GF-D8 (cell line): ENCODE measurements around the gene KLHL28.
"Not testable (repeated sequence)": the region's sequence is repeated elsewhere in the genome, so short reads cannot be mapped to it uniquely, and the experiment has no call there.

Source experiments
- DNase-seq: peaks from one replicate; lab custom pipeline; 2025; lab: John Stamatoyannopoulos, UW

The KLHL28 gene

GRCh38 chr14:44897041-44897844, 64.5 kb downstream of the KLHL28 start:
- peak; percentile 85 for DNase-seq

- no peak for DNase-seq
Measured at GRCh38 chr14:44896275-44897040, 65.3 kb downstream of the KLHL28 start.

- DNase-seq = no peak
Measured at GRCh38 chr14:44895716-44896115, 66.0 kb downstream of the KLHL28 start.

GRCh38 chr14:44893535-44893934, 68.2 kb downstream of the KLHL28 start:
- no peak for DNase-seq

GRCh38 chr14:44891726-44892372, 69.9 kb downstream of the KLHL28 start:
- DNase-seq = not testable (repeated sequence)

GRCh38 chr14:44889595-44890471, 71.9 kb downstream of the KLHL28 start:
- no peak for DNase-seq

- no peak for DNase-seq
Measured at GRCh38 chr14:44887596-44887955, 74.2 kb downstream of the KLHL28 start.

GRCh38 chr14:44886860-44887595, 74.7 kb downstream of the KLHL28 start:
- DNase-seq = no peak

GRCh38 chr14:44880791-44881190, 81.0 kb downstream of the KLHL28 start:
- DNase-seq = no peak
